Stimulated activated CD8-positive, alpha-beta memory T cell treated with anti-CD3 and anti-CD28 coated beads, Interleukin-4, amount 100 ng/mL, for 48 hours (primary cell): ENCODE results near the gene FAM78A.

Experiments
- DNase-seq: peaks from one replicate; pipeline ENCODE4 v3.0.0-alpha.2; 2020

FAM78A gene

GRCh38 chr9:131302244-131303075 is 26.1 kb upstream of the FAM78A start:
- no peak for DNase-seq

- no peak for DNase-seq
These were observed 24.1 kb upstream of the FAM78A start for GRCh38 chr9:131300444-131300843.

DNA sequence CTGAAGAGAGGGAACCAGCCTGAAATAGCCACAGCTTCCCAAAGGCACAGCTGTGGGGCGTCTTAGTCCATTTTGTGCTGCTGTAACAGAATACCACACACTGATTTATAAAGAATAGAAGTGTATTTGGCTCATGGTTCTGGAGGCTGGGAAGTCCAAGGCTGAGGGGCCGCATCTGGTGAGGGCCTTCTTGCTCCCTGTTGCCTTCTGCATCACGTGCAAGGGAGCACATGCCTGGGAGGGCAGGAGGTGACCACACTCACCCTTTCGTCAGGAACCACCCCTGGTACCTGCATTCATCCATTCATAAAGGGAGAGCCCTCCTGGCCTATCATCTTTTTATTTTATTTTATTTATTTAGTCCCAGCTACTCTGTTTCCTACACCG is 23.6 kb upstream of the FAM78A start:
- DNase-seq = no peak

- DNase-seq = no peak
These were observed 23.1 kb upstream of the FAM78A start for GRCh38 chr9:131299346-131299960.

GRCh38 chr9:131298816-131299215 is 22.5 kb upstream of the FAM78A start:
- no peak for DNase-seq

- DNase-seq = no peak
These were observed 22.0 kb upstream of the FAM78A start for GRCh38 chr9:131298341-131298740.

- DNase-seq = no peak
These were observed 21.6 kb upstream of the FAM78A start for GRCh38 chr9:131297903-131298302.

DNA sequence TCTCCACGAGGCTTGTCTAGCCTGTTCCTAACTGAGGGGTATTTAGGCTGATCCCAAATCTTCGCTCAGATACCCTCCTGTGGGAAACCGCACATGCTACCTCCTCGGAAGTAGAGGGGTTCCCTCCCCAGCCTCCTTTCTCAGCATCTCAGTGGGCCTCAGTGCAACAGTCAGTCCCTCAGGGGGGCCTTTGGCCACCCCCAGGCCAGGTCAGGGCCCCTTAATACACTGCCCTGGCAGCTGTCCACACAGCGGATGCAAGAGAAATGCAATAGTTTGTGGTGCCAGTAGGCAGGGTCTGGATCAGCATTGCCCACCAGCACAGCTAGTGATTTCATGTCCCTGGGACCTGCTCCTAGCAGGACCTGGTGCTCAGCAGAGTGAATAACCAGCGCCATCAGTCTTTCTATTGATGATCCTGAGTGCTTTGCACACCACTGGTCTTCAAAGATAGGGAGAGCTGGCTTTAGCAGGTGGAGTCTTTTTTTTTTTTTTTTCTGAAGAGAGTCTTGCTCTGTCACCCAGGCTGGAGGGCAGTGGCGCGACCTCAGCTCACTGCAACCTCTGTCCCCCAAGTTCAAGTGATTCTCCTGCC is 20.7 kb upstream of the FAM78A start:
- DNase-seq = no peak

- no peak for DNase-seq
These were observed 20.1 kb upstream of the FAM78A start for GRCh38 chr9:131296460-131296859.

- no peak for DNase-seq
These were observed 16.6 kb upstream of the FAM78A start for GRCh38 chr9:131292937-131293336.

DNA sequence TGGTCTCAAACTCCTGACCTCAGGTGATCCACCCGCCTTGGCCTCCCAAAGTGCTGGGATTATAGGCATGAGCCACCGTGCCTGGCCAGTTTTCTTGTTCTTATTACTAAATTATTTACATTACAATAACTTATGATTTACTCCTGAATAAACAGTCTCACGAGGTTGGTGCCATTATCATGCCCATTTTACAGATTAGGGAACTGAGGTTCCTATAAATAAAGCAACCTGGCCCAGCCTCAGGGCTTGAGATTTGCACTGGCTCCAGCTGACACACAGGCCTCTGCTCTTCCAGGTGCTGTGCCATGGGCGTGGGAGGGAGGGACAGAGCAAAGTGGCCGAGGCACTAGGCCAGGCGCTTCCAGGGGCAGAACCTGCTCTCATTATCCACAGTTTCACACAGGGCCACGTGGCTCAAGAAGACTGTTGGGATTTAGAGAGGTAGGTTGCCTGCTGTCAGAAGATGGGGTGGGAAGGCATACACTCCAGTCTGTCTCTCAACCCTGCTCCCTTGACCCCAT is 15.5 kb upstream of the FAM78A start:
- DNase-seq = no peak

- no peak for DNase-seq
These were observed 14.6 kb upstream of the FAM78A start for GRCh38 chr9:131290767-131291370.

- no peak for DNase-seq
These were observed 13.9 kb upstream of the FAM78A start for GRCh38 chr9:131290036-131290766.

DNA sequence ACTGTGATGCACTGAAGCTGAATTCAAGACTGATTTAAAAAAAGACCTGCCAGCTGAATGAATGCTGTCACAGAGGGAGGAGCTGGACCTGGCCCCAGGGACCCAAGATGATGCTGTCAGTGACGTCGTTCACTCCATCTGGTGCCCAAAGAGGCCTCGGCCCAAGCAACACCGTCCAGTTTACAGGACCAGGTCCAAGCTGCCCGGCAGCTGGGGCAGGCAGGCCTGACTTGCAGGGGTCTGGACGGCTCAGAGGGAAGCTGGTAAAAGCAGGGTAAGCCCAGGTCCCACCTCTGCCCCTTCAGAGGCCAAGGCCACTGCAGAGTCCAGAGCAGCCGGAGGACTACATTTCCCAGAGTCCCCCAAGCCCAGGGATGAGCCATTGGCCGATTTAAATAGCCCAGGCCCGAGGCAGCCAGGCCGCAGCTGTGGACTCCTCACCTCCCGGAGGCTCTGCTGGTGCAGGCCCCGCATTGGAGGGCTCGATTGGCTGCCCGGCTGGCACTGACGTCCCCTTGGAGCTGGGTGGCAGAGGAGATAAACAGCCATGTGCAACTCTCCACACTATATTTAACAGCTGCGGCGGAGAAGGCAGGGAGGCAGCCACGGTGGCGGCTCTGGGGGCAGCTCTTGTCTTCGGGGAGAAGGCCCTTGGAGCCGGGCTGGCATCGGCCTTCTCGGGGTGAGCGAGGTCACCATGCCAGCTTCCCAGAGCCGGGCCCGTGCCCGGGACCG is 13.2 kb upstream of the FAM78A start, which contains the start of gene PLPP7:
Gene PLPP7, plus strand, starts transcription at position 423 of the 735 bp plus-strand sequence. Its CDS starts 275 bp downstream, at position 698.
- no peak for DNase-seq

GRCh38 chr9:131288217-131288616 is 11.9 kb upstream of the FAM78A start:
- DNase-seq = no peak

GRCh38 chr9:131287359-131287758 is 11.0 kb upstream of the FAM78A start:
- no peak for DNase-seq

DNA sequence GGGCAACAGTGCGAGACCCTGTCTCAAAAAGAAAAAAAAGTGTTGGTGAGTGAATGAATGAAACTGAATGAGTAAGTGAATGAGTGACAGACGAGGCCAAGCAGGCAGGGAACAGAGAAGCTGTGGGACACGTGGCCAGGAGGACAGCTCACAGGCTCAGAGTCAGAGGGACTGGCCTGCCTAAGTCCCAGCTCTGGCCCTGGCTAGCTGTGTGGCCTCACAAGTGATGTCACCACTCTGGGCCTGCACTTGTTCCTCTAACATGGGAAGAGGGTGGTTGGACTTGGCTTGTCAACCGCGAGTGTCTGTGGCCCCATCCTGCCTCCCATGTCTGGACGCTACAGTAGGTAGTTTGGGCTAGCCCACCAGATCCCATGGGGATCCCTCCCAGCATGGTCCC is 8.5 kb upstream of the FAM78A start:
- no peak for DNase-seq

GRCh38 chr9:131282688-131283422 is 6.5 kb upstream of the FAM78A start:
- DNase-seq = peak; percentile 50

DNA sequence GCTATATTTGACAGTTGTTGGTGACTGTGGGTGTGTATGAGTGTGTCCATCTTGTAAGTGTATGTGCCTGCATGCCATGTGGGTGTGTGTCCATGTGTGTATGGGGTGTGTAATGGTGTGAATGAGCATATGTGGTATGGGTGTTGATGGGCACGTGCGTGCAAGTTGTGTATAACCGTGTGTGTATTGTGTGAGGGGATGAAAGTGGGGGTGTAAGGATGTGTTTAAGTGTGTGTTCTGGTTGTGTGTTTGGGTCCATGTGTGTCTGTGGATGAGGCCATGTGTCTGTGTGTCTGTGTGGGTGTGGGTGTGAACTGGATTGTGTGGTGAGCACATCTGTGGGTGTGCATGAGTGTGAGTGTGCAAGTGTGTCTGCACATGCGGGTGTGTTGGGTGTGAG is 5.9 kb upstream of the FAM78A start:
- DNase-seq = no peak

DNA sequence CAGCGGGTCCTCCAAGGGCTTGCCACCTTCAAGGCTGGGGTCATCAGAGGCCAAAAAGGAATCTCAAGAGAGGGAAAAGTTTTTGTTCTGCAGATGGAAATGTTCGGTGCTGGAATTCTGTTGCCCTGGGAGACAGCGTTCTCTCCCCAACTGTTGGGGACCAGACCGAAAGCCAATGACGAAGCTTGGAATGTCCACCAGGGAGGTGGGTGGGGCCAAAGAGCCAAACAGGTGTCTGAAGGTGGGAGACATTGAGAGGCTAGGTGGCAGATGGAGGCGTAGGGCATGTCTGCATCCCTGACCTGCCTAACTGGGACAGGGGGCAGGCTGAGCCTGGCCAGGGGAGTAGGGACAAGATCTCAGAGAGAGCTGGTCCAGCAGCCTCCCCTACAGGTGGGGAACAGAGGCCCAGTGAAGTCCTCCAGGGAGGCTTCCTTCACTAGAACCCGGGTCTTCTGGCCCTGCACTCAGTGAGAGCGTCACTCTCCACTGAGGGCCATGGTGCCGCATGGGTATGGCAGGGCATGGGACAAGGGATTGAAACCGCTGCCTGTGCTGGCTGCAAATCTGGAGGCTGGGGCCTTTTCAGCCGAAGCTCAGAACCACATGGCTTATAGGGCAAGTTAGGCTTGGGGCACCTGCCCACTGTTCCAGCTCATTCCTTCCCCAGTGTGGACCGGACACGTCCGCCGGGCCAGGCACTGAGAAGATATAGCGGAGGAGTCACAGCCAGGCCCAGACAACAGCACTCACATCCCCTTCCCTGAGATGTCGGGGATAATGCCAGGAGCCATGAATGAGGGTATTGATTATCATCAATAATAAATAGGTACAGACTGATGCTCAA is 5.0 kb upstream of the FAM78A start:
- no peak for DNase-seq
